SKM-1 (cell line): Measurements from ENCODE around the gene USP51.
"Not testable (repeated sequence)": the region's sequence is repeated elsewhere in the genome, so short reads cannot be mapped to it uniquely, and the experiment has no call there.

ENCODE experiments used
- DNase-seq: peaks from one replicate; lab custom pipeline; 2025; ENCODE audit not compliant: unreplicated experiment; lab: John Stamatoyannopoulos, UW

Gene USP51

GRCh38 chrX:55489314-55490009 is at the start of gene USP51:
Gene USP51 (minus strand): TSS chrX:55489848. CDS start chrX:55488939, 909 bp downstream.
- DNase-seq, result no peak

- no peak for DNase-seq
Measured at GRCh38 chrX:55524487-55524886, 34.8 kb upstream of the USP51 start.

GRCh38 chrX:55523356-55523755 is 33.7 kb upstream of the USP51 start:
- DNase-seq, result no peak

GRCh38 chrX:55522596-55523276 is 33.1 kb upstream of the USP51 start:
- no peak for DNase-seq

GRCh38 chrX:55521687-55522086 is 32.0 kb upstream of the USP51 start:
- no peak for DNase-seq

GRCh38 chrX:55516794-55517481 is 27.3 kb upstream of the USP51 start:
- DNase-seq, result not testable (repeated sequence)

GRCh38 chrX:55513045-55513737 is 23.5 kb upstream of the USP51 start:
- DNase-seq, result not testable (repeated sequence)

- DNase-seq, result not testable (repeated sequence)
Measured at GRCh38 chrX:55508410-55509152, 18.9 kb upstream of the USP51 start.

- not testable (repeated sequence) for DNase-seq
Measured at GRCh38 chrX:55507699-55508098, 18.1 kb upstream of the USP51 start.

GRCh38 chrX:55507010-55507409 is 17.4 kb upstream of the USP51 start:
- DNase-seq, result not testable (repeated sequence)

- no peak for DNase-seq
Measured at GRCh38 chrX:55490974-55491373, 1.3 kb upstream of the USP51 start.

- no peak for DNase-seq
Measured at GRCh38 chrX:55490121-55490520, 473 bp upstream of the USP51 start.

GRCh38 chrX:55488593-55489313 is 895 bp downstream of the USP51 start:
- no peak for DNase-seq

- no peak for DNase-seq
Measured at GRCh38 chrX:55488006-55488592, 1.5 kb downstream of the USP51 start.

- no peak for DNase-seq
Measured at GRCh38 chrX:55487143-55487542, 2.5 kb downstream of the USP51 start.

- no peak for DNase-seq
Measured at GRCh38 chrX:55486736-55487135, 2.9 kb downstream of the USP51 start.

GRCh38 chrX:55484948-55485347 is 4.7 kb downstream of the USP51 start:
- no peak for DNase-seq

- no peak for DNase-seq
Measured at GRCh38 chrX:55480390-55481062, 9.1 kb downstream of the USP51 start.

GRCh38 chrX:55479956-55480355 is 9.7 kb downstream of the USP51 start:
- not testable (repeated sequence) for DNase-seq
